Tibial nerve (tissue), 4 donors: ENCODE results near the gene PPFIBP1.

ENCODE experiments used
- EP300 ChIP-seq, 2 donors: sonication (generic); formaldehyde crosslinking; IDR thresholded peaks; one replicate each; pipeline ENCODE4 v1.6.1; 2017; ENCODE audit warnings: antibody characterized with exemption in 2 of 2, mild to moderate bottlenecking in 1 of 2
- POLR2A ChIP-seq, 2 donors: fragments of 450-650 bp; IDR thresholded peaks; one replicate each; pipeline ENCODE4 v1.6.1; 2017; ENCODE audit warnings: antibody characterized with exemption in 2 of 2, mild to moderate bottlenecking in 2 of 2, moderate library complexity in 2 of 2
- TF ChIP-seq, protein P1 (sequence below), 5 experiments: fragments of 200-600 bp in 3 of 5; fragments of 450-650 bp in 2 of 5; sonication (generic) in 3 of 5; IDR thresholded peaks; one replicate each; pipeline ENCODE4 v1.5.1; 2016 to 2019; ENCODE audit warnings: antibody characterized with exemption in 5 of 5, mild to moderate bottlenecking in 3 of 5, moderate library complexity in 2 of 5

DNA sequence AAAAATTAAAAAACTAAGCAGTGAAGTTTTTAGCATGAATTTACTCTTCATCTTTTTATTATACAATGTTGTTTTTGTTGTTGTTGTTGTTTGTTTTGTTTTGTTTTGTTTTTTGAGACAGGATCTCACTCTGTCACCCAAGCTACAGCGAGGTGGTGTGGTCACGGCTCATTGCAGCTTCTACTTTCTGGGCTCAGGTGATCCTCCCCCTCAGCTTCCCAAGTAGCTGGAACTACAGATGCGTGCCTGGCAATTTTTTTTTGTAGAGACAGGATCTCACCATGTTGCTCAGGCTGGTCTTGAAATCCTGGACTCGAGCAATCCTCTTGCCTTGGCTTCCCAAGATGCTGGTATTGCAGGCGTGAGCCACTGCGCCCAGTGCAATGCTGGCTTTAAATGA lies 11.3 kb downstream of the PPFIBP1 start:
- TF ChIP-seq, protein P1, sequence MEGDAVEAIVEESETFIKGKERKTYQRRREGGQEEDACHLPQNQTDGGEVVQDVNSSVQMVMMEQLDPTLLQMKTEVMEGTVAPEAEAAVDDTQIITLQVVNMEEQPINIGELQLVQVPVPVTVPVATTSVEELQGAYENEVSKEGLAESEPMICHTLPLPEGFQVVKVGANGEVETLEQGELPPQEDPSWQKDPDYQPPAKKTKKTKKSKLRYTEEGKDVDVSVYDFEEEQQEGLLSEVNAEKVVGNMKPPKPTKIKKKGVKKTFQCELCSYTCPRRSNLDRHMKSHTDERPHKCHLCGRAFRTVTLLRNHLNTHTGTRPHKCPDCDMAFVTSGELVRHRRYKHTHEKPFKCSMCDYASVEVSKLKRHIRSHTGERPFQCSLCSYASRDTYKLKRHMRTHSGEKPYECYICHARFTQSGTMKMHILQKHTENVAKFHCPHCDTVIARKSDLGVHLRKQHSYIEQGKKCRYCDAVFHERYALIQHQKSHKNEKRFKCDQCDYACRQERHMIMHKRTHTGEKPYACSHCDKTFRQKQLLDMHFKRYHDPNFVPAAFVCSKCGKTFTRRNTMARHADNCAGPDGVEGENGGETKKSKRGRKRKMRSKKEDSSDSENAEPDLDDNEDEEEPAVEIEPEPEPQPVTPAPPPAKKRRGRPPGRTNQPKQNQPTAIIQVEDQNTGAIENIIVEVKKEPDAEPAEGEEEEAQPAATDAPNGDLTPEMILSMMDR (IDR thresholded peaks at IDR 0.05), result no peak
- TF ChIP-seq EP300 (IDR thresholded peaks at IDR 0.05) (no peak), POLR2A (IDR thresholded peaks at IDR 0.05) (no peak)
